IMR-90 (cell line): ENCODE measurements around the gene CLEC4M. TPM values are rescaled to one million over a fixed set of nuclear protein-coding genes. Genes with fewer than 3 reads are reported as not detected.

ENCODE experiments used
- ATAC-seq: fragments of 200-7000 bp; cut with Tn5 transposase; 2 replicates; pipeline ENCODE4 v1.9.1; 2020; ENCODE audit warnings: low read depth, mild to moderate bottlenecking, moderate library complexity
- BruUV-seq: library from RNA; stranded (reverse); fragments of 400-500 nt; replicated peaks from 2 replicates; lab custom pipeline; 2021; lab: Mats Ljungman, UMichigan
- CTCF ChIA-PET: fragments of 300-600 bp; formaldehyde crosslinking; extraction: SDS; loops from one replicate; lab custom pipeline; 2021; ENCODE audit warnings: antibody characterized with exemption; lab: Yijun Ruan, JAX
- POLR2A ChIA-PET: fragments of 300-600 bp; sonication (Branson Sonifier 250); formaldehyde crosslinking; loops from one replicate; lab custom pipeline; 2022; ENCODE audit warnings: antibody characterized with exemption; ENCODE audit not compliant: unreplicated experiment; lab: Charles Lee
- DNase-seq: peaks from one replicate; pipeline ENCODE4 v3.0.0; 2013
- H2AFZ ChIP-seq: replicated peaks from 2 replicates; pipeline ENCODE3; 2013; ENCODE audit warnings: low read length, mild to moderate bottlenecking; ENCODE audit not compliant: poor library complexity
- H2AK5ac ChIP-seq: 2 replicates; pipeline ENCODE4 v1.6.1; 2013; ENCODE audit warnings: low read depth, low read length, inconsistent platforms
- H2AK9ac ChIP-seq: replicated peaks from 2 replicates; pipeline ENCODE3; 2013; ENCODE audit warnings: mild to moderate bottlenecking, low read depth, low read length, moderate library complexity; ENCODE audit not compliant: poor library complexity
- H2BK120ac ChIP-seq: 2 replicates; pipeline ENCODE4 v1.6.1; 2013; ENCODE audit warnings: low read depth, low read length, inconsistent platforms
- H2BK15ac ChIP-seq: 3 replicates; pipeline ENCODE4 v1.6.1; 2013; ENCODE audit warnings: low read depth, low read length, inconsistent platforms
- H2BK20ac ChIP-seq: 2 replicates; pipeline ENCODE4 v1.6.1; 2013; ENCODE audit warnings: low read depth, mild to moderate bottlenecking, inconsistent platforms, low read length, moderate library complexity
- H2BK5ac ChIP-seq: 2 replicates; pipeline ENCODE4 v1.6.1; 2013; ENCODE audit warnings: mild to moderate bottlenecking, low read depth, low read length, inconsistent platforms; ENCODE audit not compliant: poor library complexity, severe bottlenecking
- H3K14ac ChIP-seq: replicated peaks from 2 replicates; pipeline ENCODE4 v1.6.1; 2013; ENCODE audit warnings: low read depth, low read length, inconsistent platforms
- H3K18ac ChIP-seq: 2 replicates; pipeline ENCODE4 v1.6.1; 2013; ENCODE audit warnings: low read depth, low read length, control low read depth
- H3K23ac ChIP-seq: 2 replicates; pipeline ENCODE4 v1.6.1; 2013; ENCODE audit warnings: low read depth, low read length, inconsistent platforms
- H3K27ac ChIP-seq: 2 replicates; pipeline ENCODE4 v1.5.1; 2013; ENCODE audit warnings: mild to moderate bottlenecking, control low read depth, low read length; ENCODE audit not compliant: insufficient read depth
- H3K27me3 ChIP-seq: 2 replicates; pipeline ENCODE4 v1.6.1; 2013; ENCODE audit warnings: low read length; ENCODE audit not compliant: control insufficient read depth, insufficient read depth
- H3K36me3 ChIP-seq: 2 replicates; pipeline ENCODE4 v1.6.1; 2013; ENCODE audit warnings: low read length, mixed read lengths; ENCODE audit not compliant: control insufficient read depth, insufficient read depth
- H3K4ac ChIP-seq: 2 replicates; pipeline ENCODE4 v1.6.1; 2013; ENCODE audit warnings: low read depth, low read length, inconsistent platforms
- H3K4me1 ChIP-seq: 2 replicates; pipeline ENCODE4 v1.6.1; 2013; ENCODE audit warnings: low read length, mixed read lengths; ENCODE audit not compliant: control insufficient read depth, insufficient read depth
- H3K4me2 ChIP-seq: 2 replicates; pipeline ENCODE4 v1.6.1; 2013; ENCODE audit warnings: low read depth, mild to moderate bottlenecking, control low read depth, low read length, moderate library complexity
- H3K4me3 ChIP-seq: 2 replicates; pipeline ENCODE4 v1.5.1; 2013; ENCODE audit warnings: low read depth, mild to moderate bottlenecking, control low read depth, low read length, moderate library complexity; ENCODE audit not compliant: insufficient read depth
- H3K56ac ChIP-seq: 2 replicates; pipeline ENCODE4 v1.6.1; 2013; ENCODE audit warnings: low read length, inconsistent platforms; ENCODE audit not compliant: insufficient read depth; ENCODE audit errors: extremely low read depth
- H3K79me1 ChIP-seq, 2 experiments: 2 replicates each; pipeline ENCODE4 v1.6.1; 2013; ENCODE audit warnings: low read length in 2 of 2, inconsistent platforms in 1 of 2, low read depth in 1 of 2
- H3K9ac ChIP-seq: 2 replicates; pipeline ENCODE4 v1.6.1; 2013; ENCODE audit warnings: low read depth, low read length, control low read depth
- H3K9me1 ChIP-seq: 2 replicates; pipeline ENCODE4 v1.6.1; 2013; ENCODE audit warnings: low read length, inconsistent platforms; ENCODE audit not compliant: insufficient read depth
- H3K9me3 ChIP-seq: 2 replicates; pipeline ENCODE4 v1.6.1; 2013; ENCODE audit warnings: low read length; ENCODE audit not compliant: control insufficient read depth, insufficient read depth
- H4K20me1 ChIP-seq: 2 replicates; pipeline ENCODE4 v1.6.1; 2013; ENCODE audit warnings: low read length, inconsistent platforms; ENCODE audit not compliant: insufficient read depth
- H4K5ac ChIP-seq: 2 replicates; pipeline ENCODE4 v1.6.1; 2013; ENCODE audit warnings: mild to moderate bottlenecking, low read depth, low read length, control low read depth
- H4K8ac ChIP-seq, 2 experiments: 2 replicates each; pipeline ENCODE4 v1.6.1; 2013; ENCODE audit warnings: low read depth in 2 of 2, low read length in 2 of 2, control low read depth in 1 of 2, inconsistent platforms in 1 of 2
- H4K91ac ChIP-seq: 2 replicates; pipeline ENCODE4 v1.6.1; 2013; ENCODE audit warnings: low read depth, low read length, inconsistent platforms; ENCODE audit not compliant: insufficient read depth
- BHLHE40 ChIP-seq: fragments of 150-350 bp; IDR thresholded peaks from 2 replicates; pipeline ENCODE4 v1.6.1; 2016; ENCODE audit warnings: mild to moderate bottlenecking, low read depth, low read length
- CHD1 ChIP-seq: IDR thresholded peaks from 2 replicates; pipeline ENCODE4 v1.6.1; 2012; ENCODE audit warnings: low read depth, low read length, improper control_type of control experiment
- FOS ChIP-seq: fragments of 150-350 bp; IDR thresholded peaks from 2 replicates; pipeline ENCODE4 v1.6.1; 2016; ENCODE audit warnings: low read depth, low read length
- USF2 ChIP-seq: fragments of 150-350 bp; IDR thresholded peaks from 2 replicates; pipeline ENCODE4 v1.6.1; 2017; ENCODE audit warnings: mild to moderate bottlenecking, antibody characterized with exemption, low read length, low read depth
- WGBS, 2 experiments: methylation state at CpG; one replicate each; pipeline versions ENCODE4 v1.1.5 to v1.1.7; 2013; ENCODE audit warnings: missing lambda C conversion rate in 2 of 2; ENCODE audit not compliant: insufficient read length in 1 of 2; ENCODE audit errors: extremely low coverage in 2 of 2; 5-methylcytosine and 5-hydroxymethylcytosine counted together
- dilution Hi-C: fragments of 300-500 bp; cut with HindIII; formaldehyde crosslinking; loops from one replicate; pipeline ENCODE4 v1.14.3; 2018; ENCODE audit warnings: low sequenced_read_pairs; ENCODE audit not compliant: unreplicated experiment
- in situ Hi-C: fragments of 300-500 bp; cut with MboI; formaldehyde crosslinking; loops from 3 replicates; pipeline ENCODE4 v1.14.3; 2019; ENCODE audit warnings: low sequenced_read_pairs, inconsistent platforms, mixed read lengths
- intact Hi-C: fragments of 100-400 bp; cut with micrococcal nuclease; formaldehyde crosslinking; loops from 2 replicates; pipeline ENCODE4 v1.10.0; 2022
- polyA plus RNA-seq, 3 experiments: library from polyadenylated mRNA; depleted of rRNA; stranded (reverse); fragments of >200 nt; gene quantifications; 2 replicates each; pipeline ENCODE4 v1.2.3, GENCODE V29; 2012; ENCODE audit warnings: low replicate concordance in 1 of 3
- total RNA-seq: library from RNA; depleted of rRNA; stranded (reverse); fragments of >200 nt; gene quantifications from 2 replicates; pipeline ENCODE4 v1.2.3, GENCODE V29; 2012

The CLEC4M gene
- total and polyA plus RNA-seq, 2 of the 4 experiments (the other 2 are of a cell fraction), result not detected

- H3K4ac ChIP-seq, result no peak overlapping the region
- dilution Hi-C loops, result no loop called here
- H2BK5ac ChIP-seq, result no peak overlapping the region
- no peak overlapping the region for H3K23ac ChIP-seq
- H2BK20ac ChIP-seq, result no peak overlapping the region
- H3K14ac ChIP-seq, result no peak overlapping the region
- no peak overlapping the region for H3K56ac ChIP-seq
- no peaks in the 10 kb centered on the region for H3K79me1 ChIP-seq
- POLR2A ChIA-PET, result no interaction called here
- H3K18ac ChIP-seq, result no peak overlapping the region
- H4K8ac ChIP-seq, result no peak overlapping the region
- H3K9me1 ChIP-seq, result no peaks in the 10 kb centered on the region
- no peak for ATAC-seq
- H3K4me2 ChIP-seq, result no peak overlapping the region
- DNase-seq, result no peak
- no peak overlapping the region for H2AK5ac ChIP-seq
- no peak overlapping the region for H3K27ac ChIP-seq
- 72% methylated on average over 3 of the region's 9 CpGs; no CpG with 5 or more reads in 1 of the 2 experiments for WGBS, 2 experiments
- no peak overlapping the region for H3K4me3 ChIP-seq
- H2BK120ac ChIP-seq, result no peak overlapping the region
- TF ChIP-seq CHD1 (no peak), FOS (no peak), USF2 (no peak), BHLHE40 (no peak)
- no peak overlapping the region for H2AK9ac ChIP-seq
- H3K27me3 ChIP-seq, result no peaks in the 10 kb centered on the region
- in situ Hi-C loops, result loop anchor here (10.0 to 25.0 kb wide), 2 partner anchors 442 to 695 kb away; no protein-coding TSS in a partner anchor
- H3K9ac ChIP-seq, result no peak overlapping the region
- 0 out of 2 replicates have a peak, but pooled peaks cover 1% of the 10 kb centered on the region for H3K4me1 ChIP-seq
- H4K5ac ChIP-seq, result no peak overlapping the region
- no peaks in the 10 kb centered on the region for H4K20me1 ChIP-seq
- no peak overlapping the region for H2AFZ ChIP-seq
- intact Hi-C loops, result no loop called here
- H4K91ac ChIP-seq, result no peak overlapping the region
- BruUV-seq, result no TSS peak
- no peak overlapping the region for H2BK15ac ChIP-seq
- CTCF ChIA-PET, result no interaction called here
- H3K36me3 ChIP-seq, result no peaks in the 10 kb centered on the region
- peaks cover 3% of the 10 kb centered on the region; the same call in 1 of the 2 replicates for H3K9me3 ChIP-seq
Observed at GRCh38 chr19:7806876-7807275, 43.8 kb downstream of the CLEC4M start.
